Neural progenitor cell (in vitro differentiated cells): ENCODE measurements around the gene ANGPTL8. TPM values are rescaled to one million over a fixed set of nuclear protein-coding genes. Genes with fewer than 3 reads are reported as not detected.

Experiments
- DNase-seq: peaks from one replicate; pipeline ENCODE4 v3.0.0-alpha.2; 2016; ENCODE audit warnings: low spot score
- H2AFZ ChIP-seq: fragments of 200-600 bp; sonication (generic); replicated peaks from 2 replicates; pipeline ENCODE4 v1.6.1; 2016; ENCODE audit warnings: antibody characterized with exemption
- H3F3A ChIP-seq: fragments of 200-600 bp; sonication (generic); 2 replicates; pipeline ENCODE4 v1.6.1; 2016; ENCODE audit warnings: antibody characterized with exemption, low read depth
- H3K27ac ChIP-seq: fragments of 200-600 bp; sonication (generic); 2 replicates; pipeline ENCODE4 v1.5.1; 2016; ENCODE audit warnings: mild to moderate bottlenecking
- H3K27me3 ChIP-seq: fragments of 200-600 bp; sonication (generic); 2 replicates; pipeline ENCODE4 v1.6.1; 2016; ENCODE audit warnings: mild to moderate bottlenecking, moderate library complexity
- H3K36me3 ChIP-seq: fragments of 200-600 bp; sonication (generic); 2 replicates; pipeline ENCODE4 v1.5.1; 2016
- H3K4me1 ChIP-seq: fragments of 200-600 bp; sonication (generic); 2 replicates; pipeline ENCODE4 v1.6.1; 2016; ENCODE audit warnings: mixed run types
- H3K4me2 ChIP-seq: fragments of 200-600 bp; sonication (generic); 2 replicates; pipeline ENCODE4 v1.6.1; 2016
- H3K4me3 ChIP-seq: fragments of 200-600 bp; sonication (generic); 2 replicates; pipeline ENCODE4 v1.5.1; 2016
- H3K79me2 ChIP-seq: fragments of 200-600 bp; sonication (generic); 2 replicates; pipeline ENCODE4 v1.6.1; 2016; ENCODE audit warnings: low read depth
- H3K9ac ChIP-seq: fragments of 200-600 bp; sonication (generic); 2 replicates; pipeline ENCODE4 v1.6.1; 2016
- H3K9me3 ChIP-seq: fragments of 200-600 bp; sonication (generic); 2 replicates; pipeline ENCODE4 v1.5.1; 2016; ENCODE audit warnings: low read depth
- H4K20me1 ChIP-seq: fragments of 200-600 bp; sonication (generic); 2 replicates; pipeline ENCODE4 v1.6.1; 2016; ENCODE audit warnings: low read depth
- H3K27ac Mint-ChIP-seq: 3 replicates; pipeline ENCODE4 v1.8.0; 2021; ENCODE audit warnings: mixed read lengths
- H3K27me3 Mint-ChIP-seq: 2 replicates; pipeline ENCODE4 v1.8.0; 2022; ENCODE audit warnings: low read depth, mild to moderate bottlenecking, inconsistent platforms, moderate library complexity, mixed read lengths; ENCODE audit not compliant: insufficient read depth
- H3K36me3 Mint-ChIP-seq: 3 replicates; pipeline ENCODE4 v1.8.0; 2021; ENCODE audit warnings: mixed read lengths
- H3K4me1 Mint-ChIP-seq: 3 replicates; pipeline ENCODE4 v1.8.0; 2021; ENCODE audit warnings: mixed read lengths
- H3K4me3 Mint-ChIP-seq: 3 replicates; pipeline ENCODE4 v1.8.0; 2021; ENCODE audit warnings: mild to moderate bottlenecking, moderate library complexity, mixed read lengths
- H3K9me3 Mint-ChIP-seq: 3 replicates; pipeline ENCODE4 v1.8.0; 2020; ENCODE audit warnings: mixed read lengths
- EZH2 ChIP-seq: fragments of 200-600 bp; sonication (generic); IDR thresholded peaks from 2 replicates; pipeline ENCODE4 v1.6.1; 2017; ENCODE audit warnings: antibody characterized with exemption, mild to moderate bottlenecking, moderate library complexity
- EZH2phosphoT487 ChIP-seq: fragments of 200-600 bp; sonication (generic); IDR thresholded peaks from 2 replicates; pipeline ENCODE4 v1.6.1; 2017; ENCODE audit warnings: antibody characterized with exemption
- total RNA-seq: library from RNA; depleted of rRNA; stranded (reverse); fragments of >200 nt; gene quantifications from 2 replicates; pipeline ENCODE4 v1.2.3, GENCODE V29; 2015; ENCODE audit warnings: low replicate concordance
- TF ChIP-seq, protein P1 (sequence below): fragments of 200-600 bp; sonication (generic); IDR thresholded peaks from 2 replicates; pipeline ENCODE4 v1.5.1; 2017; ENCODE audit warnings: antibody characterized with exemption, mild to moderate bottlenecking

The ANGPTL8 gene
- total RNA-seq, 1 donor from 2014 or later, result not detected

DNA sequence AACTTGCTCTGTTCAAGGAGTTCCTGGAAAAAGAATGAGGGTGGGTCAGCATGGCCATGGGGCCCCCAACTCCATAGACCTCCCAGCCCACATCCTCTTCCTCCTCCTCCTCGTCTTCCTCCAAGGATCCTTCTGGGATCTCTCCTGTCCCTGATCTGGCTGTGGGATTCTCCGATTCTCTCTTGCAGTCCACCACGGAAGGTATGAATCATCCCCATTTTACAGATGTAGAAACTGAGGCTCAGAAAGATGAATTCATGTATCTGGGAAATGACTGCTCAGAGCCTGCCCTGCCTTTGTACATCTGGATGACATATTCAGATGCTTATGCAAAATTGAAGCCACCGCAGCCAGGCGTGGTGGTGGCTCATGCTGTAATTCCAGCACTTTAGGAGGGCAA is 39.9 kb upstream of the ANGPTL8 start:
- TF ChIP-seq, protein P1, sequence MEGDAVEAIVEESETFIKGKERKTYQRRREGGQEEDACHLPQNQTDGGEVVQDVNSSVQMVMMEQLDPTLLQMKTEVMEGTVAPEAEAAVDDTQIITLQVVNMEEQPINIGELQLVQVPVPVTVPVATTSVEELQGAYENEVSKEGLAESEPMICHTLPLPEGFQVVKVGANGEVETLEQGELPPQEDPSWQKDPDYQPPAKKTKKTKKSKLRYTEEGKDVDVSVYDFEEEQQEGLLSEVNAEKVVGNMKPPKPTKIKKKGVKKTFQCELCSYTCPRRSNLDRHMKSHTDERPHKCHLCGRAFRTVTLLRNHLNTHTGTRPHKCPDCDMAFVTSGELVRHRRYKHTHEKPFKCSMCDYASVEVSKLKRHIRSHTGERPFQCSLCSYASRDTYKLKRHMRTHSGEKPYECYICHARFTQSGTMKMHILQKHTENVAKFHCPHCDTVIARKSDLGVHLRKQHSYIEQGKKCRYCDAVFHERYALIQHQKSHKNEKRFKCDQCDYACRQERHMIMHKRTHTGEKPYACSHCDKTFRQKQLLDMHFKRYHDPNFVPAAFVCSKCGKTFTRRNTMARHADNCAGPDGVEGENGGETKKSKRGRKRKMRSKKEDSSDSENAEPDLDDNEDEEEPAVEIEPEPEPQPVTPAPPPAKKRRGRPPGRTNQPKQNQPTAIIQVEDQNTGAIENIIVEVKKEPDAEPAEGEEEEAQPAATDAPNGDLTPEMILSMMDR, result no peak
- no peak for TF ChIP-seq EZH2
- TF ChIP-seq EZH2phosphoT487, result no peak
- Mint-ChIP-seq H3K27me3 (peaks cover 8% of the 10 kb centered on the region), H3K4me1 (peaks cover 5% of the 10 kb centered on the region), H3K9me3 (no peaks in the 10 kb centered on the region), H3K4me3 (no peak overlapping the region), H3K27ac (no peak overlapping the region), H3K36me3 (no peaks in the 10 kb centered on the region)
- H2AFZ ChIP-seq, result no peak overlapping the region
- H3K79me2 ChIP-seq, result no peaks in the 10 kb centered on the region
- no peak overlapping the region for H3K4me3 ChIP-seq
- no peaks in the 10 kb centered on the region for H3K9me3 ChIP-seq
- no peaks in the 10 kb centered on the region for H3K36me3 ChIP-seq
- no peak overlapping the region for H3K4me2 ChIP-seq
- H4K20me1 ChIP-seq, result peaks cover 6% of the 10 kb centered on the region
- H3K4me1 ChIP-seq, result no peaks in the 10 kb centered on the region
- no peak overlapping the region for H3K9ac ChIP-seq
- no peaks in the 10 kb centered on the region for H3K27me3 ChIP-seq
- H3F3A ChIP-seq, result peaks cover 16% of the 10 kb centered on the region
- no peak overlapping the region for H3K27ac ChIP-seq
- DNase-seq, result no peak

DNA sequence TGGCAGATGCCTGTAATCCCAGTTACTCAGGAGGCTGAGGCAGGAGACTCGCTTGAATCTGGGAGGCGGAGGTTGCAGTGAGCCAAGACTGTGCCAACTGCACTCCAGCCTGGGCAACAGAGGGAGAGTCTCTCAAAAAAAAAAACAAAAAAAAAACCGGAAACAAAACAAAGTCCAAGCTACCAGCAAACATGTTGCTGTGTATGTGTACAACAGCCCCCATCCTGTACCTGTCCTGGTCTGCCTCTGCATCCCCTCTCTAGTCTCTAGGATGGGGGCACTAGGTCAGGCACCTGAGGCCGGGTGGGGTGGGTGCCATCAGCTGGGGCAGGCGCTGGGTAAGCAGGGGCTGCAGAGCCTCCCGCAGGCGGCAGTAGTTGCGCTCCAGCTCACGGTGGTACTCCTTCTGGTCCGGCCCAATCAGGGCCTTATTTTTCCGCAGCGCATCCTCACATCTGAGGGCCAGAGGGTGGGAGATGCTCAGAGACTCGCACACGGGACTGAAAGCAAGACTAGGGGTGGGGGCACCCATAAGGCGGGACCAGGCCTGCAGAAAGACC is 39.3 kb upstream of the ANGPTL8 start:
- DNase-seq, result no peak
- peaks cover 16% of the 10 kb centered on the region for H3F3A ChIP-seq
- Mint-ChIP-seq H3K36me3 (no peaks in the 10 kb centered on the region), H3K27ac (peak overlapping the region; percentile 46), H3K4me1 (peaks cover 5% of the 10 kb centered on the region), H3K27me3 (peaks cover 8% of the 10 kb centered on the region), H3K9me3 (no peaks in the 10 kb centered on the region), H3K4me3 (no peak overlapping the region)
- H3K27ac ChIP-seq, result no peak overlapping the region
- no peaks in the 10 kb centered on the region for H3K36me3 ChIP-seq
- TF ChIP-seq, protein P1, result no peak
- TF ChIP-seq EZH2phosphoT487 (no peak), EZH2 (no peak)
- no peak overlapping the region for H3K9ac ChIP-seq
- no peaks in the 10 kb centered on the region for H3K4me1 ChIP-seq
- no peak overlapping the region for H3K4me2 ChIP-seq
- H3K79me2 ChIP-seq, result no peaks in the 10 kb centered on the region
- H3K27me3 ChIP-seq, result no peaks in the 10 kb centered on the region
- peaks cover 6% of the 10 kb centered on the region for H4K20me1 ChIP-seq
- no peaks in the 10 kb centered on the region for H3K9me3 ChIP-seq
- no peak overlapping the region for H3K4me3 ChIP-seq
- no peak overlapping the region for H2AFZ ChIP-seq

DNA sequence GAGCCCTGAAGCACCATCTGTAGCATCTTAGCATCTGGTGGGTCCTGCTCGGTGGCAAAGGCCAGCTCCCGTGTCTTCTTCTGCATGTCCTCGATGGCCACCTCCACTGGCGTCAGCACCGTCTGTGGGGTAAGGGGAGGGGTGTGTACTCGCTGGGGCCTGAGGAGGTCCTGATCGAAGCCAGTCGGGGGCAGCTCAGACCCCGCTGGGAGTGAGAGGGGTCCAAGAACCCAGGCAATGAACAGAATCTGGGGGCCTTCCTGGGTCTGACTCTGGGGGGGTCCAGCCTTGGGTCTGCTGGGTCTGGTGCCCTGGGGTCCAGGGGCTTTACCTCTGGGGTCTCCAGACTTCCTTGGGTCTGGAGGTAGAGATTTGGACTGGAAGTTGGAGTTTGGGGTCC is 38.5 kb upstream of the ANGPTL8 start:
- no peak overlapping the region for H3K27ac ChIP-seq
- no peak overlapping the region for H3K4me3 ChIP-seq
- peaks cover 2% of the 10 kb centered on the region for H3K4me1 Mint-ChIP-seq
- H3K4me3 Mint-ChIP-seq, result no peak overlapping the region
- no peaks in the 10 kb centered on the region for H3K36me3 ChIP-seq
- no peak for DNase-seq
- H3K36me3 Mint-ChIP-seq, result no peaks in the 10 kb centered on the region
- no peaks in the 10 kb centered on the region for H3K27me3 ChIP-seq
- no peaks in the 10 kb centered on the region for H3K4me1 ChIP-seq
- peaks cover 6% of the 10 kb centered on the region for H3K27me3 Mint-ChIP-seq
- no peaks in the 10 kb centered on the region for H3K79me2 ChIP-seq
- peaks cover 13% of the 10 kb centered on the region for H3F3A ChIP-seq
- no peak overlapping the region for H3K9ac ChIP-seq
- no peak overlapping the region for H3K4me2 ChIP-seq
- H2AFZ ChIP-seq, result no peak overlapping the region
- H4K20me1 ChIP-seq, result peaks cover 6% of the 10 kb centered on the region
- no peak overlapping the region for H3K27ac Mint-ChIP-seq
- TF ChIP-seq EZH2 (no peak), EZH2phosphoT487 (no peak)
- TF ChIP-seq, protein P1, result no peak
- no peaks in the 10 kb centered on the region for H3K9me3 ChIP-seq
- no peaks in the 10 kb centered on the region for H3K9me3 Mint-ChIP-seq
